Nephron (organoid): Measurements from ENCODE around the gene LOC128125822.
A peak's percentile ranks its signal among the peaks of the same experiment; 100 is the strongest.
"Not testable (repeated sequence)": the region's sequence is repeated elsewhere in the genome, so short reads cannot be mapped to it uniquely, and the experiment has no call there.

ENCODE experiments used
- H3K27ac Mint-ChIP-seq, 3 experiments: 2 replicates each; pipeline ENCODE4 v1.8.0; 2020; ENCODE audit warnings: mixed read lengths in 3 of 3, mild to moderate bottlenecking in 2 of 3, moderate library complexity in 1 of 3
- H3K27me3 Mint-ChIP-seq: 2 replicates; pipeline ENCODE4 v1.8.0; 2021; ENCODE audit warnings: low read depth, mild to moderate bottlenecking, moderate library complexity, mixed read lengths
- H3K36me3 Mint-ChIP-seq: 2 replicates; pipeline ENCODE4 v1.8.0; 2020; ENCODE audit warnings: low read depth, mixed read lengths
- H3K4me1 Mint-ChIP-seq: 2 replicates; pipeline ENCODE4 v1.8.0; 2020; ENCODE audit warnings: mixed read lengths
- H3K4me3 Mint-ChIP-seq, 3 experiments: 2 replicates each; pipeline ENCODE4 v1.8.0; 2020; ENCODE audit warnings: mild to moderate bottlenecking in 3 of 3, mixed read lengths in 3 of 3, moderate library complexity in 2 of 3
- H3K9me3 Mint-ChIP-seq: 2 replicates; pipeline ENCODE4 v1.8.0; 2020; ENCODE audit warnings: mixed read lengths
- TF ChIP-seq, protein P1 (sequence below), 3 experiments: fragments of 200-600 bp; sonication (generic); IDR thresholded peaks; one replicate each; pipeline ENCODE4 v1.5.0; 2021; ENCODE audit warnings: antibody characterized with exemption in 3 of 3; ENCODE audit not compliant: unreplicated experiment in 3 of 3

The LOC128125822 gene

GRCh38 chr6:63572044-63572746, at the start of gene LOC128125822, which contains the start of gene PTP4A1:
Gene LOC128125822 (plus strand): TSS chr6:63572480.
Gene PTP4A1 (plus strand): TSS chr6:63572480. CDS start chr6:63576881, 4,401 bp downstream.
- TF ChIP-seq, protein P1, sequence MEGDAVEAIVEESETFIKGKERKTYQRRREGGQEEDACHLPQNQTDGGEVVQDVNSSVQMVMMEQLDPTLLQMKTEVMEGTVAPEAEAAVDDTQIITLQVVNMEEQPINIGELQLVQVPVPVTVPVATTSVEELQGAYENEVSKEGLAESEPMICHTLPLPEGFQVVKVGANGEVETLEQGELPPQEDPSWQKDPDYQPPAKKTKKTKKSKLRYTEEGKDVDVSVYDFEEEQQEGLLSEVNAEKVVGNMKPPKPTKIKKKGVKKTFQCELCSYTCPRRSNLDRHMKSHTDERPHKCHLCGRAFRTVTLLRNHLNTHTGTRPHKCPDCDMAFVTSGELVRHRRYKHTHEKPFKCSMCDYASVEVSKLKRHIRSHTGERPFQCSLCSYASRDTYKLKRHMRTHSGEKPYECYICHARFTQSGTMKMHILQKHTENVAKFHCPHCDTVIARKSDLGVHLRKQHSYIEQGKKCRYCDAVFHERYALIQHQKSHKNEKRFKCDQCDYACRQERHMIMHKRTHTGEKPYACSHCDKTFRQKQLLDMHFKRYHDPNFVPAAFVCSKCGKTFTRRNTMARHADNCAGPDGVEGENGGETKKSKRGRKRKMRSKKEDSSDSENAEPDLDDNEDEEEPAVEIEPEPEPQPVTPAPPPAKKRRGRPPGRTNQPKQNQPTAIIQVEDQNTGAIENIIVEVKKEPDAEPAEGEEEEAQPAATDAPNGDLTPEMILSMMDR (IDR thresholded peaks at IDR 0.05; ENCODE audit: unreplicated experiment in 3 of 3) = no peak
- Mint-ChIP-seq H3K27ac (peak within 1 kb of the TSS; percentile 95 to 98 (median 96)), H3K9me3 (peaks cover 4% of the 10 kb centered on the region), H3K36me3 (peaks cover 10% of the 10 kb centered on the region), H3K4me1 (peaks cover 32% of the 10 kb centered on the region), H3K4me3 (peak within 1 kb of the TSS; percentile 92 to 96 (median 92)), H3K27me3 (peaks cover 4% of the 10 kb centered on the region)

DNA sequence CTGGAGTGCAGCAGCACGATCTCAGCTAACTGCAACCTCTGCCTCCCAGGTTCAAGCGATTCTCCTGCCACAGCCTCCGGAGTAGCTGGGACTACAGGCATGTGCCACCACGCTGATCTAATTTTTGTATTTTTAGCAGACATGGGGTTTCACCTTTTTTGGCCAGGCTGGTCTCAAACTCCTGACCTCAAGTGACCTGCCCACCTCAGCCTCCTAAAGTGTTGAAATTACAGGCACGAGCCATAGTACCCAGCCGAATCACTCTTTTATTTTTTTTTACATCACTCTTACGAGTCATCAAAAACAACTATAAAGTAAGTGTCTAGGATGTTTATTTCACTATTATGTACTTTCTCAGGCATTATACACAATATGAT, 49.4 kb upstream of the LOC128125822 start:
- H3K9me3 Mint-ChIP-seq, H3K4me3 Mint-ChIP-seq, H3K4me1 Mint-ChIP-seq, H3K27me3 Mint-ChIP-seq, H3K36me3 Mint-ChIP-seq: not testable (repeated sequence)
- peak overlapping the region in 1 of 3 experiments; percentile 57 for H3K27ac Mint-ChIP-seq

DNA sequence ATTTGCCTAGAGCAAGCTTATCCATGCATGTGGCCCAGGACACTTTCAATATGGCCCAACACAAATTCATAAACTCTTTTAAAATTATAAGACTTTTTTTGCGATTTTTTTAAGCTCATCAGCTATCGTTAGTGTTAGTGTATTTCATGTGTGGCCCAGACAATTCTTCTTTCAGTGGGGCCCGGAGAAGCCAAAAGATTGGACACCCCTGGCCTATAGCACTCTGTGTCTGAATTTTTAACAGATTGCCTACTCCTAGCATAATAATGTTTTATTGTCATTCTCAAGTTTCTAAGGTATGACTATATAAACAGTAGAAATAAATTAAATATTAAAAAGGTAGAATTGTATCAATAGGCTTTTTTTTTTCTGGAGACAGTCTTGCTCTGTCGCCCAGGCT, 48.6 kb upstream of the LOC128125822 start:
- no peak overlapping the region for H3K4me3 Mint-ChIP-seq
- no peak overlapping the region for H3K27ac Mint-ChIP-seq
- H3K4me1 Mint-ChIP-seq = no peaks in the 10 kb centered on the region
- no peaks in the 10 kb centered on the region for H3K27me3 Mint-ChIP-seq
- H3K9me3 Mint-ChIP-seq = no peaks in the 10 kb centered on the region
- TF ChIP-seq, protein P1 (IDR thresholded peaks at IDR 0.05; ENCODE audit: unreplicated experiment in 3 of 3) = no peak
- no peaks in the 10 kb centered on the region for H3K36me3 Mint-ChIP-seq

GRCh38 chr6:63525186-63525878, 46.9 kb upstream of the LOC128125822 start:
- Mint-ChIP-seq H3K4me1 (no peaks in the 10 kb centered on the region), H3K27ac (no peak overlapping the region), H3K4me3 (no peak overlapping the region), H3K36me3 (no peaks in the 10 kb centered on the region), H3K9me3 (no peaks in the 10 kb centered on the region), H3K27me3 (no peaks in the 10 kb centered on the region)
- TF ChIP-seq, protein P1 (IDR thresholded peaks at IDR 0.05; ENCODE audit: unreplicated experiment in 3 of 3) = no peak

DNA sequence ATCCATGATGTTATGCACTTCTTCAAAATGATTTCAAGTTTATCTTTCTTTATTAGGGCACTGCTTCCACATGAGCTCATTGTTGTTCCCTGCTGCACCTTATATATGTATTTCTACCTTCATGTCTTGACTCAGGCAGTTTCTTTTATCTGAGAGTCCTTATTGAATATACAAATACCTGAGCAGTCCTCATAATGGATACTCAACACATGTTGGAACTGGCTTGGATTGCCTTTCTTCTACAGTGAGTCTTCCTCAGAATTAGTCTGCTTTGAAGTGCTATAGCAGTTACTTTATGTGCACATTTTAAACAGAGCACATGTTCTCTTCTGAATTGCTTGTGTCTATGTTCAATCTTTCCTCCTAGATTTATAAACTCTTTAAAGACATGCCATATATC, 45.3 kb upstream of the LOC128125822 start:
- Mint-ChIP-seq H3K4me1 (no peaks in the 10 kb centered on the region), H3K27ac (no peak overlapping the region), H3K4me3 (no peak overlapping the region), H3K27me3 (no peaks in the 10 kb centered on the region), H3K36me3 (no peaks in the 10 kb centered on the region), H3K9me3 (no peaks in the 10 kb centered on the region)
- TF ChIP-seq, protein P1 (IDR thresholded peaks at IDR 0.05; ENCODE audit: unreplicated experiment in 3 of 3) = no peak

DNA sequence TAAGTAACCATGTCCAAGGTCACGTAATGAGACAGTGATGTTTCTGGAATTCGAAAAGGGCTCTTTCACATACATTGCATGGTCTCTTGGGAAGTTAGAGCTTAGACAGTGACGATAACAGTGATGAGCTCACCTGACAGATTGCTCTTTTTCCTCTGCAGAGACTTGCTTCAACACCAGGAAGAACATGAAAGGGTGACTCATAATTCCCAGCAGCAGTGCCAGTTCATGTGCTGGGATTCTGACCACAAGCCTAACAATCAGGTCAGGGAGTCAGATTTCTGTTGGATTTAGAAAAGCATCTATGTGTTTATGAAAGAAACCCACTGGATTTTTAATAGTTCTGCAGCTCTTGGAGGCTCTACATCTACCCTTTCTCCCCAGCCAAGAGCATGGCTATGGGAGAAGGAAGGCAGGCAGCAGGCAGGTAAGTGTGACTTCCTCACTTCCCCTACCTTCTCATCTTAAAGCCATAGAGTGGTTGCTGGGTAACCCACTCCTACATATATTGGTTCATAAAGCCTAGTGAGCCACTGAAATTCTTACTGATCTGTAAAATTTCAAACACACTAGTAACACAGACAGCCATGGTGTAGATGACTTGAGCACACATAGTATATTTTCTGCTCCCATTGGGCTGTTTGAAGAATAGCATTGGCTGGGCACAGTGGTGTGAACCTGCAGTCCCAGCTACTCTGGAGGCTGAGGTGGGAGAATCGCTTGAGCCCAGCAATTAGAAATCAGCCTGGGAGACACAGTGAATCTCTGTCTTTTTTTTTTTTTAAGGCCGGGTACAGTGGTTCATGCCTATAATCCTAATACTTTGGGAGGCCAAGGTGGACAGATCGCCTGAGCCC, 44.4 kb upstream of the LOC128125822 start:
- TF ChIP-seq, protein P1 (IDR thresholded peaks at IDR 0.05; ENCODE audit: unreplicated experiment in 3 of 3) = no peak
- no peaks in the 10 kb centered on the region for H3K27me3 Mint-ChIP-seq
- no peaks in the 10 kb centered on the region for H3K36me3 Mint-ChIP-seq
- no peak overlapping the region for H3K4me3 Mint-ChIP-seq
- no peak overlapping the region for H3K27ac Mint-ChIP-seq
- no peaks in the 10 kb centered on the region for H3K4me1 Mint-ChIP-seq
- no peaks in the 10 kb centered on the region for H3K9me3 Mint-ChIP-seq
